Measurements from ENCODE around the gene C20orf204.
A peak's percentile ranks its signal among the peaks of the same experiment; 100 is the strongest.

Gene C20orf204

GRCh38 chr20:64042054-64042781 lies 6.2 kb downstream of the C20orf204 start:
- no peak for DNase-seq

- DNase-seq: no peak
Measured at GRCh38 chr20:64043768-64044167, 7.8 kb downstream of the C20orf204 start.

GRCh38 chr20:64044484-64045247 lies 8.7 kb downstream of the C20orf204 start:
- no peak for DNase-seq

GRCh38 chr20:64045346-64046011 lies 9.5 kb downstream of the C20orf204 start:
- no peak for DNase-seq

- no peak for DNase-seq
Measured at GRCh38 chr20:64047046-64047389, 11.0 kb downstream of the C20orf204 start.

GRCh38 chr20:64047968-64048401 lies 12.0 kb downstream of the C20orf204 start:
- DNase-seq: no peak

GRCh38 chr20:64048402-64049044 lies 12.5 kb downstream of the C20orf204 start:
- no peak for DNase-seq

- peak; percentile 34 for DNase-seq
Measured at GRCh38 chr20:64049060-64049877, 13.3 kb downstream of the C20orf204 start, which contains the start of gene SOX18. SOX18 (minus strand) TSS chr20:64049639; CDS start chr20:64049516, 123 bp downstream.

GRCh38 chr20:64049878-64050260 lies 13.9 kb downstream of the C20orf204 start:
- DNase-seq: no peak

- no peak for DNase-seq
Measured at GRCh38 chr20:64050261-64051032, 14.5 kb downstream of the C20orf204 start.

- no peak for DNase-seq
Measured at GRCh38 chr20:64051033-64051452, 15.1 kb downstream of the C20orf204 start.

- no peak for DNase-seq
Measured at GRCh38 chr20:64051561-64052325, 15.8 kb downstream of the C20orf204 start.

- no peak for DNase-seq
Measured at GRCh38 chr20:64052326-64052722, 16.3 kb downstream of the C20orf204 start.

- DNase-seq: no peak
Measured at GRCh38 chr20:64052987-64053840, 17.2 kb downstream of the C20orf204 start.

GRCh38 chr20:64053841-64054661 lies 18.1 kb downstream of the C20orf204 start:
- no peak for DNase-seq

GRCh38 chr20:64055396-64055892 lies 19.5 kb downstream of the C20orf204 start:
- DNase-seq: no peak

GRCh38 chr20:64055893-64056638 lies 20.1 kb downstream of the C20orf204 start:
- no peak for DNase-seq

- DNase-seq: no peak
Measured at GRCh38 chr20:64056639-64056888, 20.6 kb downstream of the C20orf204 start.
